CD4-positive, CD25-positive, alpha-beta regulatory T cell (primary cell): ENCODE data around the gene BCAS1. TPM values are rescaled to one million over a fixed set of nuclear protein-coding genes. Genes with fewer than 3 reads are reported as not detected.

ENCODE experiments used
- ATAC-seq, 2 donors: fragments of 150-1000 bp; cut with Tn5 transposase; one replicate each; pipeline ENCODE4 v1.10.0; 2021; ENCODE audit warnings: low read depth in 2 of 2, moderate number of reproducible peaks in 2 of 2, moderate library complexity in 1 of 2
- DNase-seq, 3 donors: peaks; one replicate each; pipeline versions ENCODE4 v3.0.0 to v3.0.0-alpha.2; 2012 to 2022; ENCODE audit warnings: mixed read lengths in 1 of 3
- H3K27ac ChIP-seq: one replicate; pipeline ENCODE4 v1.7.0; 2013; ENCODE audit warnings: mild to moderate bottlenecking, low read length; ENCODE audit not compliant: insufficient read depth, poor library complexity, severe bottlenecking
- H3K27me3 ChIP-seq: one replicate; pipeline ENCODE4 v1.7.0; 2013; ENCODE audit warnings: low read length; ENCODE audit not compliant: control insufficient read depth, insufficient read depth
- H3K36me3 ChIP-seq: one replicate; pipeline ENCODE4 v1.7.0; 2013; ENCODE audit warnings: mild to moderate bottlenecking, low read length, moderate library complexity; ENCODE audit not compliant: control insufficient read depth, insufficient read depth
- H3K4me1 ChIP-seq: 2 replicates; pipeline ENCODE4 v1.7.0; 2013; ENCODE audit warnings: mild to moderate bottlenecking, low read length; ENCODE audit not compliant: insufficient read depth, control insufficient read depth, poor library complexity, severe bottlenecking
- H3K4me3 ChIP-seq: one replicate; pipeline ENCODE4 v1.7.0; 2013; ENCODE audit warnings: low read depth, mild to moderate bottlenecking, low read length, moderate library complexity
- H3K9me3 ChIP-seq, 2 experiments: 1 replicate in 1 of 2; 2 replicates in 1 of 2; pipeline ENCODE4 v1.7.0; 2013; ENCODE audit warnings: low read length in 2 of 2, mild to moderate bottlenecking in 1 of 2, moderate library complexity in 1 of 2; ENCODE audit not compliant: control insufficient read depth in 2 of 2
- H3K27ac Mint-ChIP-seq, 3 donors: one replicate each; pipeline ENCODE4 v1.8.0; 2020 to 2022; ENCODE audit warnings: mild to moderate bottlenecking in 3 of 3, mixed read lengths in 3 of 3, moderate library complexity in 2 of 3
- H3K27me3 Mint-ChIP-seq: one replicate; pipeline ENCODE4 v1.8.0; 2022; ENCODE audit warnings: mild to moderate bottlenecking, mixed read lengths
- H3K36me3 Mint-ChIP-seq: one replicate; pipeline ENCODE4 v1.8.0; 2020; ENCODE audit warnings: mixed read lengths
- H3K4me1 Mint-ChIP-seq, 4 donors: one replicate each; pipeline ENCODE4 v1.8.0; 2020 to 2022; ENCODE audit warnings: mixed read lengths in 4 of 4, mild to moderate bottlenecking in 1 of 4
- H3K4me3 Mint-ChIP-seq, 4 donors: one replicate each; pipeline ENCODE4 v1.8.0; 2020 to 2022; ENCODE audit warnings: mild to moderate bottlenecking in 4 of 4, mixed read lengths in 4 of 4, moderate library complexity in 3 of 4
- H3K9me3 Mint-ChIP-seq, 7 donors: one replicate each; pipeline ENCODE4 v1.8.0; 2020 to 2022; ENCODE audit warnings: mixed read lengths in 7 of 7, mild to moderate bottlenecking in 3 of 7, moderate library complexity in 2 of 7
- polyA plus RNA-seq, 4 donors: library from polyadenylated mRNA; unstranded; fragments of 300-500 nt; fragmentation: Illumina TruSeq; gene quantifications; one replicate each; pipeline ENCODE4 v1.2.3, GENCODE V29; 2021
- total RNA-seq: library from RNA; stranded (reverse); gene quantifications from one replicate; pipeline ENCODE4 v1.2.3, GENCODE V29; 2022

BCAS1 gene, protein sequence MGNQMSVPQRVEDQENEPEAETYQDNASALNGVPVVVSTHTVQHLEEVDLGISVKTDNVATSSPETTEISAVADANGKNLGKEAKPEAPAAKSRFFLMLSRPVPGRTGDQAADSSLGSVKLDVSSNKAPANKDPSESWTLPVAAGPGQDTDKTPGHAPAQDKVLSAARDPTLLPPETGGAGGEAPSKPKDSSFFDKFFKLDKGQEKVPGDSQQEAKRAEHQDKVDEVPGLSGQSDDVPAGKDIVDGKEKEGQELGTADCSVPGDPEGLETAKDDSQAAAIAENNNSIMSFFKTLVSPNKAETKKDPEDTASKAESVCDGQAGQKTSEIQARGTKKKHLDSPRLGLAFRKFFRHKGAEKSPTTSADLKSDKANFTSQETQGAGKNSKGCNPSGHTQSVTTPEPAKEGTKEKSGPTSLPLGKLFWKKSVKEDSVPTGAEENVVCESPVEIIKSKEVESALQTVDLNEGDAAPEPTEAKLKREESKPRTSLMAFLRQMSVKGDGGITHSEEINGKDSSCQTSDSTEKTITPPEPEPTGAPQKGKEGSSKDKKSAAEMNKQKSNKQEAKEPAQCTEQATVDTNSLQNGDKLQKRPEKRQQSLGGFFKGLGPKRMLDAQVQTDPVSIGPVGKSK
- total RNA-seq (15.6 TPM), polyA plus RNA-seq (10 to 100 TPM in 2 of 4 donors, 1 to 10 TPM in 1, under 1 TPM in 1; 0.81 to 17.3 (median 9.3) TPM)

DNA sequence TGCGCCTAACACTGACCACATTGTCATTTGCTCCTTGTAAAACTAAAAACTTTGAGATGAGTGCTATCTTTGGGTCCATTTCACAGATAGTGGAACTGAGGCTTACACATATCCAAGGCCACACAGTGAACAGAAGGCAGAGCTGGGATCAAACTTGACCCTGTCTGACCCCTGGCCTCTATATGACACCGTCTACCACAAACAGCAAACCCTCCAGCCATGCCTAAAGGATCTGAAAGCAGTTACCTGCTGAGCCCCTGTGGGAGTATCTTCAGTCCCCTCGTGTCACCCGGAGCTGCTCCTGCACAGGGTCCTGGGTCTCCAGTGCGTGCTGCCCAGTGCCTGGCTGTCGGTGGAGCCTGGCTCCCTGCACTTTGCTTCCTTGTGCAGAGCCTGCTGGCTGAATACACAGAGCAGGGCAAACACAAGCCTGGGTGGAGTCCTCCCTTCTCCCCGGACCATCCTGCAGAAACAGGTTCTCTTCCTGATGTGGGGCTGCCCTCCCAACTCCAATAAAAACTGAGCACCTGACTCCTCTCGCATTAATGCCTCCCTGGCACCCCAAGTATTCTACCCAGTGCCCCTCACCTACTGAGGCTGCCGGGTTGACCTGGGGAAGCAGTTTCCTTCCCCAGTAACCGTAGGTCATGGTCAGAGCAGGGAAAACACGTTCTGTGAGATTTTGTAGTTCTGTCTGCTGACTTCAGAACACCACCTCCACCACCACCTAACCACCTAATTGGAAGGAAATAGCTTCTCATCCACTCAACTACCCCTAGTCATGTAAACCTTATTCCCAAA, at the start of gene BCAS1:
TSS of gene BCAS1 (minus strand) at position 408 of the 801 bp plus-strand sequence. CDS start 11,876 bp downstream, outside the sequence.
- H3K27ac ChIP-seq: no peak within 1 kb of the TSS
- no peaks in the 10 kb centered on the region for H3K4me1 Mint-ChIP-seq
- DNase-seq (no peak), ATAC-seq (no peak)
- H3K4me1 ChIP-seq: no peaks in the 10 kb centered on the region
- no peaks in the 10 kb centered on the region for H3K9me3 ChIP-seq
- no peaks in the 10 kb centered on the region for H3K9me3 Mint-ChIP-seq
- H3K27me3 ChIP-seq: no peaks in the 10 kb centered on the region
- no peak within 1 kb of the TSS for H3K4me3 Mint-ChIP-seq
- H3K27me3 Mint-ChIP-seq: no peaks in the 10 kb centered on the region
- H3K36me3 Mint-ChIP-seq: no peaks in the 10 kb centered on the region
- no peaks in the 10 kb centered on the region for H3K36me3 ChIP-seq
- no peak within 1 kb of the TSS for H3K4me3 ChIP-seq
- no peak within 1 kb of the TSS for H3K27ac Mint-ChIP-seq

DNA sequence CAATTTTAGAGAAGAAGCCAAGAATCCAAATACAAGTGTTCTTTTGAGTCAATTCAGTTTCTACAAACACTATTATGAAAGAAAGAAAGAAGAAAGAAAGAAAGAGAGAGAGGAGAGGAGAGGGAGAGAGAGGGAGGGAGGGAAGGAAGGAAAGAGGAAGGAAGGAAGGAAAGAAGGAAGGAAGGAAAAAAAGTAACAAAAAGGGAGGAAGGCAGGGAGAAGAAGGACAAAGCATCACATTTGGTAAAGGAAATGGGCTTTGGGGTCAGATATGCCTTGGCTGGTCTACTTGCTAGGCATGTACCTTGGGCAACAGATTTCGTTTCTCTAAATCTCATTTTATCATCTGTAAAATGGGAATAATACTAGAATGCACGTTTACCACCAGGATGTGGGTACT, 49.4 kb upstream of the BCAS1 start:
- Mint-ChIP-seq H3K27ac (no peak overlapping the region), H3K4me1 (no peaks in the 10 kb centered on the region), H3K27me3 (peaks cover 2% of the 10 kb centered on the region), H3K36me3 (no peaks in the 10 kb centered on the region), H3K9me3 (no peaks in the 10 kb centered on the region), H3K4me3 (no peak overlapping the region)
- ATAC-seq: no peak
- Histone ChIP-seq H3K4me3 (no peak overlapping the region), H3K27me3 (no peaks in the 10 kb centered on the region), H3K4me1 (no peaks in the 10 kb centered on the region), H3K9me3 (no peaks in the 10 kb centered on the region), H3K27ac (no peak overlapping the region), H3K36me3 (no peaks in the 10 kb centered on the region)
- no peak for DNase-seq

GRCh38 chr20:54118220-54119001, 48.0 kb upstream of the BCAS1 start:
- Histone ChIP-seq H3K4me3 (no peak overlapping the region), H3K27ac (no peak overlapping the region), H3K36me3 (no peaks in the 10 kb centered on the region), H3K27me3 (no peaks in the 10 kb centered on the region), H3K9me3 (no peaks in the 10 kb centered on the region), H3K4me1 (no peaks in the 10 kb centered on the region)
- ATAC-seq: no peak
- Mint-ChIP-seq H3K4me3 (no peak overlapping the region), H3K27ac (no peak overlapping the region), H3K9me3 (peaks cover 0 to 1% (median 0%) of the 10 kb centered on the region in 7 donors), H3K36me3 (no peaks in the 10 kb centered on the region), H3K27me3 (peaks cover 4% of the 10 kb centered on the region), H3K4me1 (no peaks in the 10 kb centered on the region)
- no peak for DNase-seq

DNA sequence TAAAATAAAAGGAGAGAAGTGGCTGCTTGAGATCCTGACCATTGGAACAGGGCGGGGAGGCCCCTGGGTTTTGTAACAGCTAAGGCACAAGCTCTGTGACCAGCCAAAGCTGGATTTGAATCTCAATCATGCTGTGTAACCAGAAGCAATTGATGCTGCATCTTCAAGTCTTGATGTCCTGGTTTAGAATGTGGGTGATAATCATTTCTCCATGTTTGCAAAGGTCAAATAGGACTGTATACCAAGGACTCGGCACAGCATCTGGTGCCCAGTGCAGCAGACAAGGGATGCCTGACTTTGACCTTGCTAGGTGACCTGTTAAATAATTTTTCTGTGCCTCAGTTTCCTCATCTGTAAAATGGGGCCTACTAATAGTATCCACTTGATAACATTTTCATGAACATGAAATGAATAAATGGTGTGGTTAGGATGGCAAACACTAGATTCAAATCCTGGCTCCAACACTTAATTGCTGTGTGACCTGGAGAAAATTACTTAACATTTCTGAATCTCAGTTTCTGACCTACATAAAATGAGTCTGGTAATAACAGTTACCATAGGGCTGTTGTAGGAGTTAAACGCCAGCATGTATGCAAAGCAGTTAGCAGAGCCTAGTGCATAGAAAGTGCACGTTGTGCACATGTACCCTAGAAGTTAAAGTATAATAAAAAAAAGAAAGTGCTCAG, 46.3 kb upstream of the BCAS1 start:
- H3K27ac ChIP-seq: no peak overlapping the region
- no peak for DNase-seq
- H3K4me3 ChIP-seq: no peak overlapping the region
- Mint-ChIP-seq H3K27me3 (peaks cover 4% of the 10 kb centered on the region), H3K27ac (no peak overlapping the region), H3K4me1 (no peaks in the 10 kb centered on the region), H3K36me3 (no peaks in the 10 kb centered on the region), H3K9me3 (peaks cover 0 to 1% (median 0%) of the 10 kb centered on the region in 7 donors), H3K4me3 (no peak overlapping the region)
- no peak for ATAC-seq
- H3K27me3 ChIP-seq: no peaks in the 10 kb centered on the region
- no peaks in the 10 kb centered on the region for H3K9me3 ChIP-seq
- H3K4me1 ChIP-seq: no peaks in the 10 kb centered on the region
- H3K36me3 ChIP-seq: no peaks in the 10 kb centered on the region

DNA sequence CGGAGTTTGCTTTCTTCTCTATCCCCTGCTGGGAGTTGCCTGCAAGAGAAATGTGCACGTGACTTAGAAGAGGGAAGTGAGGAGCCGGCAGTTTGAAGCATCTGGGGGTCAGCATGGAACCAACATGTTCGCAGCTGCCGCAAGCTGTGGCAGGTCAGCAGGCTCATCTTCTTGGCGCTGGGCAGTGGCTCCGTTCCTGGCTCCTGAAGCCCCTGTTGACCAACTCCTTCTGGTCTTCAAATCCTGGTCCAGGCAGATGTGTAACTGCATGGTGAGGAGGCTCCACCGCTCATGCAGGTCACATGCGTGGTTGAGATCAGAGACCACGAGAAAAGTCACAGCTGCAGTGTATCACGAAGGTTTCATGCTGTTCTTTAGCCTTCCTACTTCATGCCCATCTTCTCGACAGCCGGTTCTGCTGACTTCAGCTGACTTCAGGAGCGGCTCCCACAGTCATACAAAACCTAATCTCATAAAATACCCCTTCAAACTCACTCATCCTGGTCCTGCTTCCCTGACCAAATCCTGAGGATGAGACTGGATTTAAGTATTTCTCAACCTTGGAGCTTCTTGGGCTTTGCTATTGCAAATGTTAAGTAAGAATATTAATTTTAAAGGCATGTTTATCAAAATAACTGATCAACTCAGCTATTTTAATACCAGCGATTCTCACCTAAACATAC, 44.9 kb upstream of the BCAS1 start:
- Histone ChIP-seq H3K4me1 (no peaks in the 10 kb centered on the region), H3K27ac (no peak overlapping the region), H3K9me3 (no peaks in the 10 kb centered on the region), H3K4me3 (no peak overlapping the region), H3K36me3 (no peaks in the 10 kb centered on the region), H3K27me3 (no peaks in the 10 kb centered on the region)
- H3K36me3 Mint-ChIP-seq: no peaks in the 10 kb centered on the region
- no peaks in the 10 kb centered on the region for H3K4me1 Mint-ChIP-seq
- peaks cover 0 to 1% (median 0%) of the 10 kb centered on the region in 7 donors for H3K9me3 Mint-ChIP-seq
- H3K4me3 Mint-ChIP-seq: no peak overlapping the region
- H3K27me3 Mint-ChIP-seq: peaks cover 4% of the 10 kb centered on the region
- H3K27ac Mint-ChIP-seq: no peak overlapping the region
- ATAC-seq (no peak), DNase-seq (no peak)

GRCh38 chr20:54114109-54114508, 43.7 kb upstream of the BCAS1 start:
- H3K27ac Mint-ChIP-seq: no peak overlapping the region
- no peak for ATAC-seq

More at GRCh38 chr20:54114109-54114508, 43.7 kb upstream of the BCAS1 start:
- H3K9me3 ChIP-seq: no peaks in the 10 kb centered on the region
- no peak overlapping the region for H3K4me3 Mint-ChIP-seq
- no peaks in the 10 kb centered on the region for H3K4me1 Mint-ChIP-seq
- peaks cover 4% of the 10 kb centered on the region for H3K27me3 Mint-ChIP-seq
- H3K4me3 ChIP-seq: no peak overlapping the region
- DNase-seq: no peak
- H3K27me3 ChIP-seq: no peaks in the 10 kb centered on the region
- H3K27ac ChIP-seq: no peak overlapping the region
- no peaks in the 10 kb centered on the region for H3K36me3 ChIP-seq
- H3K36me3 Mint-ChIP-seq: no peaks in the 10 kb centered on the region
- H3K9me3 Mint-ChIP-seq: peaks cover 0 to 1% (median 0%) of the 10 kb centered on the region in 7 donors
- no peaks in the 10 kb centered on the region for H3K4me1 ChIP-seq
